ENCODE results near the gene SERPINE2.

DNA sequence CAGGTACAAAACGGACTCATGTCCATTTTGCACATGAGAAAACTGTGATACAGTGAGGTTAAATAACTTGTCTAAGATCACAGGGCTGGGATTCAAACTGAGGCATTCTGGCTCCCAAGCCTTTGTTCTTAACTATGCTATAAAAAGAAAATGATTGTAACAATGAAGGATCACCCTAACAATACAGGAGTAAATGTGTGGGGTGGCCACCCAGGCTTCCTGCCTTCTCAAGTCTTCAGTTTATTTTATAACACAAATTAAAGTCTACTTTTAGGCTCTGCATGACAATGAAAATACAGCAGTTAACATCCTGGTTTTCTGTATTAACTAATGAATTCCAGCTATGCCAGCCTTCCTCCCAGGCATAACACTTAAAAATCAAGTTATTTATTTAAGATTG, 101.6 kb downstream of the SERPINE2 start:
- TF ChIP-seq, protein P1, sequence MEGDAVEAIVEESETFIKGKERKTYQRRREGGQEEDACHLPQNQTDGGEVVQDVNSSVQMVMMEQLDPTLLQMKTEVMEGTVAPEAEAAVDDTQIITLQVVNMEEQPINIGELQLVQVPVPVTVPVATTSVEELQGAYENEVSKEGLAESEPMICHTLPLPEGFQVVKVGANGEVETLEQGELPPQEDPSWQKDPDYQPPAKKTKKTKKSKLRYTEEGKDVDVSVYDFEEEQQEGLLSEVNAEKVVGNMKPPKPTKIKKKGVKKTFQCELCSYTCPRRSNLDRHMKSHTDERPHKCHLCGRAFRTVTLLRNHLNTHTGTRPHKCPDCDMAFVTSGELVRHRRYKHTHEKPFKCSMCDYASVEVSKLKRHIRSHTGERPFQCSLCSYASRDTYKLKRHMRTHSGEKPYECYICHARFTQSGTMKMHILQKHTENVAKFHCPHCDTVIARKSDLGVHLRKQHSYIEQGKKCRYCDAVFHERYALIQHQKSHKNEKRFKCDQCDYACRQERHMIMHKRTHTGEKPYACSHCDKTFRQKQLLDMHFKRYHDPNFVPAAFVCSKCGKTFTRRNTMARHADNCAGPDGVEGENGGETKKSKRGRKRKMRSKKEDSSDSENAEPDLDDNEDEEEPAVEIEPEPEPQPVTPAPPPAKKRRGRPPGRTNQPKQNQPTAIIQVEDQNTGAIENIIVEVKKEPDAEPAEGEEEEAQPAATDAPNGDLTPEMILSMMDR (conservative IDR thresholded peaks at IDR 0.05), result no peak
- TF ChIP-seq ZFX (IDR thresholded peaks at IDR 0.05), result no peak
